HG02763 (cell line): ENCODE data around the gene MYL9.
"Not testable (repeated sequence)": the region's sequence is repeated elsewhere in the genome, so short reads cannot be mapped to it uniquely, and the experiment has no call there.

Source experiments
- ATAC-seq: cut with Tn5 transposase; IDR thresholded peaks from one replicate; pipeline ENCODE4 v1.9.1; 2021; ENCODE audit warnings: mild to moderate bottlenecking, moderate library complexity; ENCODE audit not compliant: unreplicated experiment

MYL9 gene

GRCh38 chr20:36541227-36541767 lies at the start of gene MYL9:
TSS of gene MYL9 (plus strand) at chr20:36541519. CDS start at chr20:36544885, 3,366 bp downstream.
- ATAC-seq, result no peak

GRCh38 chr20:36491901-36492617 lies 49.3 kb upstream of the MYL9 start:
- ATAC-seq, result no peak

GRCh38 chr20:36493051-36493800 lies 48.1 kb upstream of the MYL9 start:
- no peak for ATAC-seq

GRCh38 chr20:36493801-36494114 lies 47.6 kb upstream of the MYL9 start:
- no peak for ATAC-seq

DNA sequence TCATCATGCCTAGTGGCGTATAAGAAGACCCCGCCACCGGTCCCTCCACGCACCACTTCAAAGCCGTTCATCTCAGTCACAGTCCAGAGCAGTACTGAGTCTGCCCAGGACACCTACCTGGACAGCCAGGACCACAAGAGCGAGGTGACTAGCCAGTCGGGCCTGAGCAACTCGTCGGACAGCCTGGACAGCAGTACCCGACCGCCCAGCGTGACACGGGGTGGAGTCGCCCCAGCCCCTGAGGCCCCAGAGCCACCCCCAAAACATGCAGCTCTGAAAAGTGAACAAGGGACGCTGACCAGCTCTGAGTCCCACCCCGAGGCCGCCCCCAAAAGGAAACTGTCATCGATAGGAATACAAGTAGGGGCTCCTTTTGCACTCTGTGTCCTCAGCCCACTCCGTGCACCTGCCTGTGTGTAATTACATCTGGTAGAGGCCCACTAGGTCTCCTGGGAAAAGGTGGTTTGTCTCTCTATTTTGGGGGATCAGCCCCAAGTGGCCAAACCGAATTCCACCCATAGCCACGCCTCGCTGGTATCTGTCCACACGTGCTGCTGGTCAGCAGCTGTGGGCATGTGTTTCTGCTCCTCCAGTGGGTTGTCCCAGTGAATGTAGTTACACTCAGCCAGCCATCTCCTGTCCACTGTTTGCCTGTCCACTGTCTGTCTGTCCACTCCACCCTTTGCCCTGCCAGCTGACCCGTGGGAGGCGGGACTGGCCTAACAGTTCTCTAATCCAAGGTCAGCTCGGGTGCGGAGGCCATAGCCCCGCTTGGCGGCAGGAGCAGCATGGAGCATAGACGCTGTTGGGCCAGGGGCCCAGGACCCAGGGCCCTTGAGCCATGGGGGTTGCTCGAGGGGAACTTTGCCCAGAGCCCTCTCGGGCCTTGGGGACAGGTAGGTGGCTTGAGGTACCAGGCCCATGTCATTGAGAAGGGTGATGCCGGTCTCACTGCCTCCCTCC lies 44.3 kb upstream of the MYL9 start:
- no peak for ATAC-seq

- ATAC-seq, result no peak
Measured at GRCh38 chr20:36497856-36498255, 43.5 kb upstream of the MYL9 start.

DNA sequence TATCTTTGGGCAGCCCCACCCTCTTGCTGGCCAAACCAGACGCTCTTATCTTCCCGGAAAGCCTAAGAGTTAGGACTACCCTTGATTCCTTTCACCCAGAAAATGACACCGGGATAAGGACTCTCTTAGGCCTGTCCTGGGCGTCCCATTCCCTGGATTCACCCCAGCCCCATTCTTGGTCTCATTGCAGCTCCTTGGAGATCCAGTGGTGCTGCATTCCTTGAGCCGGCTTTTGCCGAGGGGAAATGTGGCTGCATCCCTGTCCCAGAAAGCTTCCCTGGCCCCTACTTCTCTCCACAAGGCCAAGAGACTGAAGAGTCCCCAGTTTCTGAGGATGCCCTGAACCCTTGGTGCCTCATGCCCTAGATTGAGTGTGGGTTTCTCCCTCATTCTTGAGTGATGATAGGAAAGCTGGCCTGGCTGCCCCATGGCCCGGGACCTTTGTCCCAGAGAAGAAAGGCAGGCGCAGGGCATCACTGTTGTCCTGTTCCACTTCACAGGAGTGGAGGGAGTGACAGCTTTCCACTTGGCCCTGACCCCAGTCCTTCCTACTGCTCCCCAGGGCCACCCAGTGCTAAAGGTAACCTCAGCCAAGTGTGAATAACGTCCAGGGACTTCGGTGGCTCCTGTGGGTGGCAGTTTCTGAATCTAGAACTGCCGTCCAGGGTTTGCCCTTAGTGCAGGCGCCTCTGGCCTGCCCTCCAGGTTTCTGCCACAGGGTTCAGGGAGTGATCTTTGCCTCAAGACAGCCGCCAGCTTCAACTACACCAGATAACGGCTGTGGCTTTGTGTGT lies 42.7 kb upstream of the MYL9 start:
- no peak for ATAC-seq

GRCh38 chr20:36499211-36499610 lies 42.1 kb upstream of the MYL9 start:
- ATAC-seq, result no peak

DNA sequence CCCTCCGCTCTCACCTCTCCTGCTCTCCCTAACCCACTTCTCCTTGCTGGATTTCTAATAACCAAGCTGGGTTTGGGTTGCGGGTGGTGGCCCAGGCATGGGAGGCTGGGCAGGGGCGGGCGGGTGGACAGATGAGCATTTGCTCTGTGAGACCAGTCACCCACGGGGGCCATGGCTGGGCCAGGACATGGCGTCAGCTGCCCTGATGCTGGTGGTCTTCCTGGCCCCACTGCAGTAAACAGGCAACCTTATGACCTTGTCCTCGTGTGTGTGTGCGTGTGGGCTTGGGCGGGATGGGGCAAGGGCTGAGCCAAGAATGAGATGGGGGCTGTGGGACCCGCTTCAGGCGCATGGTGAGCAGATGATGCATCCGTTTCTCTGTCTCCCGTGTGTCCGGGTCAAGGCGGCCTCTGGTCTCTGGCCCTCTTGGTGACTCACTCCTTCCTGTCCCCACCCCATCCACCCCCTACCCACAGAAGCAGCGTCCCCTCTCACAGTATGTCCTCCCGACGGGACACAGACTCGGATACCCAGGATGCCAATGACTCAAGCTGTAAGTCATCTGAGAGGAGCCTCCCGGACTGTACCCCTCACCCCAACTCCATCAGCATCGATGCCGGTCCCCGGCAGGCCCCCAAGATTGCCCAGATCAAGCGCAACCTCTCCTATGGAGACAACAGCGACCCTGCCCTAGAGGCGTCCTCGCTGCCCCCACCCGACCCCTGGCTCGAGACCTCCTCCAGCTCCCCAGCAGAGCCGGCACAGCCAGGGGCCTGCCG lies 41.4 kb upstream of the MYL9 start:
- no peak for ATAC-seq

DNA sequence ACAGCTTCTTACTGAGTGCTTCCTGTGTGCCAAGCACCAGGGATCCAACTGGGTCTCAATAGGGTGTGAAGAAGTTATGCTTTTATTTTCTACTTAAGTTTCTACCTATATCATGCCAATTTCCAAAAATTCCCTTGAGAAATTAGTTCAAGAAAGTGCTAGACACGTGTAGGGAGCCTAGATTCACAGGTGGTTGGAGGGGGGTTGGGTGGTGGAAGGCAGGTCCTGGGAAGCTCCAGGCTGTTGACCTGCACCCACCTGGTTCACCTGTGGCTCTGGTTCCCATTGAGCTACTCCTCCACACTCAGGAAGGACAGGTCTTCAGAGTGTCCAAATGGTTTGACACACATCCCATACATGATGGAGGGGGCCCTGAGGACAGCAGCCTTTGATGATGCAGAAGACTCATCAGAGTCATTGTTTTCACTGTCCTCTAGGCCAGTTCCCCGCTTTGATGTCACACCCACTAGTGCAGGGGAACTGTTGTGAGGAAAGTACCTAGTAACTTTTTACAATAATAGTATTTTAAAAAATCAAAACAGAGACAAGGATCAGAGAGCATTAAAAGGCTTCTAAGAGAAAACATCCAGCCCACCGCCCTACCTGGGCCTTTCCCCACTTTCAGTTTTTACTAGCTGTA lies 39.8 kb upstream of the MYL9 start:
- no peak for ATAC-seq

DNA sequence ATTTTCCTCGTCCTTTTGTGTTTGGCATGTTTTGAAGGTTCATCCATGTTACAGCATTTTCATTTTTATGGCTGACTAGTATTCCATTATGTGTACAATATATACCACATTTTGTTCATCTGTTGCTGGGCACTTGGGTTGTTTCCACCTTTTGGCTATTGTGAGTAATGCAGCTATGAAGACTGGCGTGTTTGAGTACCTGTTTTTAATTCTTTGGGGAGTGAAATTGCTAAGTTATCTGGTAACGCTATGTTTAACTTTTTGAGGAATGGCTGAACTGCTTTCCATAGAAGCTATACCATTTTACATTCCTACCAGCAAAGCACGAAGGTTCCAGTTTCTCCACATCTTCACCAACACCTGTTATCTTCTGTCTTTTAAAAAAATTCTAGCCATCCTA lies 37.0 kb upstream of the MYL9 start:
- ATAC-seq, result no peak

DNA sequence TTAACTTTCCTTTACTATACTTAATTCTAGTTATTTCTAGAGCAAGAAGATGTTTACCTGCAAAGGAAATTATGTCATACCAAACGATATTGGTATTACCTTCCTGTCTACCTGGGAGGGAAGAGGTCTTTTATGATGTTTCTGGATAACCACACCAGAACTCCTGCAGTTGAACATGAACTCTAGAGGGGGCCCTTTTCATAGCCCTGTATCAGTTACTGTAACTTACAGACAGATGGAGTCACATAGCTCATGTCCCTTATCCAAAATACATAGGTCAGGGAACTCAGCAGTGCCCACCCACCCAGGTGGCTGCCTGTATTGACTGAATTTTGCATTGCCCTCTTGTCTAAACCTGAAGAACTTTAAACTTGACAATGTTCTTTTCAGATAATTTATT lies 35.1 kb upstream of the MYL9 start:
- no peak for ATAC-seq

DNA sequence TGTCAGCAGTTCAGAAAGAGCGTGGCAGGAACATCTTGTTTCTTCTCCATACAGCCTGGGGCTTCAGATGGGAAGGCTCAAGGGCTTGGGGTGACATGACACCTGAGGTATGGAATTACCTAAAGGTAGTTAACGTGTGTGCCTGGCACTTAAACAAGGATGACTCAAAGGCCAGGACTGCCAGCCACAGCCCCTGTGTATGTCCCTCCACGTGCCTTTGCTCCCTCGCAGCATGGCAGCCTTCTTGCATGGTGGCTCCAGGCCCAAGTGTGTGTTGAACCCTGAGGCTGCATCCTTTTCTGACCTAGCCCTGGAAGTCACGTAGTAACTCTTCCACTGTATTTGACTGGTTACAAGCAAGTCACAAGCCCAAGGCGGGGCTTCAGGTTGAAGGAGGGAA lies 33.6 kb upstream of the MYL9 start:
- no peak for ATAC-seq

GRCh38 chr20:36519012-36519719 lies 22.2 kb upstream of the MYL9 start:
- no peak for ATAC-seq

DNA sequence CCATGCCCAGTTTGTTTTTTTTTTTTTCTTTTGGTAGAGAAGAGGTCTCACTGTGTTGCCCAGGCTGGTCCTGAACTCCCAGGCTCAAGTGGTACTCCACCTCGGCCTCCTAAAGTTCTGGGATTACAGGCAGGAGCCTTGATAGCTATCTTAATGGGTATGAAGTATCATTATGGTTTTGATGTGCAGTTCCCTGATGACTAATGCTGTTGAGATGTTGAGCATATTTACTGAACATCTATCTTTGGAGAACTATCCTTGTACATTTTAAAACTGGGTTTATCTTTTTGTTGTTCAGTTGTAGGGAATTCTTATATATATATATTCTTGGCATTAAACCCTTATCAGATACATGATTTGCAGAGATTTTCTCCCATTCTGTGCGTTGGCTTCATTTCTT lies 21.4 kb upstream of the MYL9 start:
- ATAC-seq, result no peak

DNA sequence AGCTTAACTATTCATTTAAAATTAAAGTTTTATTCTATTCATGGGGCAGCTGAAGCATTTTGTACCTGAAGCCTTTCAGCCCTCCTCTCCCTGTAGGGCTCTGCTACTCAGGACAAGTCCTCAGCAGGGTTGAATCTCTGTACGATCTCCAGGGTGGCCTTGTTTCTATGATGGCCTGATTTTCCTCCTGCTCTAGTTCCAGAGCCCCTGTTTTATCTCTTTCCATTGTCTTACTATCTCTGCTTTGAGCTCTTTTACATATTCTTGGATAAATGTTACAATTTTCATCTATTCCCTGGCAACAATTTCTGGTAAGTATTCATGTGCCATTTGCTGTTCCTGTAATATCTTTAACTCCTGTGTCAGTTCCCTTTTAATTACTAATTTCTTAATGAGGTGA lies 19.8 kb upstream of the MYL9 start:
- no peak for ATAC-seq

DNA sequence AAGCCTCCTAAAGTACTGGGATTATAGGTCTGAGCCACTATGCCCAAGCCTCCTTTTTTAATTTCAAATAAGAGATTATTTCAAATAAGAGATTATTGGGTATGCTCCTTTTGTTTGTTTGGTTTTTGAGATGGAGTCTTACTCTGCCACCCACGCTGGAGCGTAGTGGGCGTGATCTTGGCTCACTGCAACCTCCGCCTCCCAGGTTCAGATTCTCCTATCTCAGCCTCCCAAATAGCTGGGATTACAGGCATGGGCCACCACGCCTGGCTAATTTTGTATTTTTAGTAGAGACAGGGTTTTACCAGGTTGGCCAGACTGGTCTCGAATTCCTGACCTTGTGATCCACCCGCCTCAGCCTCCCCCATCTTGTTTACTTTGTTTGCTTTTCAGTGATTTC lies 18.9 kb upstream of the MYL9 start:
- ATAC-seq, result not testable (repeated sequence)

GRCh38 chr20:36523341-36523740 lies 18.0 kb upstream of the MYL9 start:
- no peak for ATAC-seq
